Skeletal muscle tissue (tissue), 4 donors: ENCODE data around the gene DEPP1. TPM values are rescaled to one million over a fixed set of nuclear protein-coding genes. Genes with fewer than 3 reads are reported as not detected.
A peak's percentile ranks its signal among the peaks of the same experiment; 100 is the strongest.

ENCODE experiments used
- H3K27ac ChIP-seq: one replicate; pipeline ENCODE4 v1.7.0; 2013; ENCODE audit warnings: mild to moderate bottlenecking, low read depth, low read length, inconsistent platforms
- H3K27me3 ChIP-seq, 3 donors: one replicate each; pipeline ENCODE4 v1.7.0; 2013; ENCODE audit warnings: low read length in 3 of 3; ENCODE audit not compliant: control insufficient read depth in 3 of 3, insufficient read depth in 3 of 3
- H3K36me3 ChIP-seq, 3 donors: one replicate each; pipeline ENCODE4 v1.7.0; 2013; ENCODE audit warnings: low read length in 3 of 3; ENCODE audit not compliant: control insufficient read depth in 3 of 3, insufficient read depth in 3 of 3
- H3K4me1 ChIP-seq, 3 donors: one replicate each; pipeline ENCODE4 v1.7.0; 2013; ENCODE audit warnings: low read length in 3 of 3, mild to moderate bottlenecking in 3 of 3; ENCODE audit not compliant: control insufficient read depth in 3 of 3, insufficient read depth in 3 of 3
- H3K4me3 ChIP-seq, 3 donors: one replicate each; pipeline ENCODE4 v1.7.0; 2013; ENCODE audit warnings: low read length in 3 of 3
- H3K9ac ChIP-seq, 3 donors: one replicate each; pipeline ENCODE4 v1.7.0; 2013; ENCODE audit warnings: low read length in 3 of 3, mild to moderate bottlenecking in 3 of 3, moderate library complexity in 2 of 3, low read depth in 1 of 3
- H3K9me3 ChIP-seq, 3 donors: one replicate each; pipeline ENCODE4 v1.7.0; 2013; ENCODE audit warnings: low read length in 3 of 3; ENCODE audit not compliant: control insufficient read depth in 3 of 3
- total RNA-seq: library from RNA; depleted of rRNA; stranded (reverse); fragments of >200 nt; gene quantifications from one replicate; pipeline ENCODE4 v1.2.3, GENCODE V29; 2014
- donor health status: Osteomylitis.

The DEPP1 gene
- total RNA-seq, 1 donor from 2014 or later, result 12.5 TPM

GRCh38 chr10:44961230-44961571 lies 17.4 kb downstream of the DEPP1 start:
- H3K4me1 ChIP-seq, result peaks cover 68 to 80% (median 71%) of the 10 kb centered on the region in 3 donors
- H3K36me3 ChIP-seq, result peaks cover 3 to 6% (median 5%) of the 10 kb centered on the region in 3 donors
- H3K9ac ChIP-seq, result peak overlapping the region in 2 of 3 donors; percentile 51 to 75
- peak overlapping the region in 1 of 3 donors; percentile 85 for H3K4me3 ChIP-seq
- no peaks in the 10 kb centered on the region for H3K27me3 ChIP-seq
- no peak overlapping the region for H3K27ac ChIP-seq
- H3K9me3 ChIP-seq, result no peaks in the 10 kb centered on the region

DNA sequence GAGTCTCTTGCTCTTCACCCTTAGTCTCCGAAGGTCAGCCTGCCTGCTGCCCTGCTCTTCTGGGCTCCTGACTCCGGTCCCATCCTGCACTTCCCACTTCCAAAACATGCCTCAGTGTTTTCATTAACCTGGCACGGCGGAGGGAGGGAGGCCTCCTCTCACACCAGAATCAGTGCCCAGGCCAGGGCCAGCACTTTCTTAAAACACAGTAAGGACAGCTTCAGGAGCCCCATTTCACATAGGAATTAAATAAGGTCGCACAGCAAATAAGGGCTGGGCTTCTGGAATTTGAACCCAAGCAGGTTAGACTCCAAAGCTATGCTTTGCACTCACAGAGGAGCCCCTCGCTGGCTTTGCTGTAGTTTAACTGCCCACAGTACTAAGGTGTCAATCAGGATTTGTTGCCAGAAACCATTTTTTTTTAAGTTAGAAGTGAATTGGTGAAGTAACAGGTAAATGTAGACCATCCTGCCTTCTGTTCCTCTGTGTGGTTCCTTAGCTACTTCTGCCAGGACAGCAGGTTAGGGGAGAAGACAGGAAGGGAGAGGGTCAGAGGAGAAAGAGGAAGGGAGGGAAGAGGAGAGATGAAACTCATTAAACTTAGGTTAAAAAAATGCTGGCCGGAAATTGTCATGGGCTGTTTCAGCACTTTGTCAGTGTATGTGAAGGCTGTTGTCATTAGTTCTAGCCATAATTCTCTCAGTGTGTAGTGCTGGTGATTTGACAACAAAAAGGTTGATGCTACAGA lies 18.0 kb downstream of the DEPP1 start:
- peak overlapping the region; percentile 75 to 94 (median 83) for H3K9ac ChIP-seq
- H3K4me1 ChIP-seq, result peaks cover 62 to 74% (median 66%) of the 10 kb centered on the region in 3 donors
- H3K27ac ChIP-seq, result peak overlapping the region; percentile 89

DNA sequence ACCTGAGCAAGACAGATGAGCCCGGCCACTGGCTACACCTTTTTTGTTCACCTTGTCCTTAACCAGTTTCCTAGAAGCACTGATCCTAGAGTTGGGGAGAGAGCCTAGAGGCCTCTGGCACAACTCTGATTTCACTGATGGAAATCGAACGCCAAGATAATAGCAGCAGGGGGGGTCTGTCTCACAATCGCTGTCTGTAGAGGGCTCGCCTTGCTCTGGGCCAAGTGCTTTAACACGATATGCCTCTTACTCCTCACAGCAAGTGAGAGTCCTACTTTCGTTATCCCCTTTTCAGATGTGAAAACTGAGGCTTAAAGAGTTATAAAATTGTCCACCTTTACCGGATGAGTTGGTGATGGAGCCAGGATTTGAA lies 18.5 kb downstream of the DEPP1 start:
- Histone ChIP-seq H3K4me1 (peaks cover 56 to 68% (median 60%) of the 10 kb centered on the region in 3 donors), H3K27ac (peak overlapping the region; percentile 89), H3K4me3 (peak overlapping the region; percentile 85 to 95 (median 91)), H3K27me3 (no peaks in the 10 kb centered on the region), H3K9ac (peak overlapping the region; percentile 75 to 94 (median 83)), H3K9me3 (no peaks in the 10 kb centered on the region), H3K36me3 (peaks cover 3 to 14% (median 8%) of the 10 kb centered on the region in 3 donors)

More for the DNA sequence above, 18.0 kb downstream of the DEPP1 start:
- H3K36me3 ChIP-seq, result peaks cover 3 to 11% (median 7%) of the 10 kb centered on the region in 3 donors
- no peaks in the 10 kb centered on the region for H3K9me3 ChIP-seq
- H3K27me3 ChIP-seq, result no peaks in the 10 kb centered on the region
- H3K4me3 ChIP-seq, result peak overlapping the region; percentile 85 to 95 (median 91)

GRCh38 chr10:44959247-44960087 lies 19.1 kb downstream of the DEPP1 start, which contains the start of gene RASSF4:
Gene RASSF4 (plus strand): TSS chr10:44959802. CDS start chr10:44970203, 10,401 bp downstream.
- no peaks in the 10 kb centered on the region for H3K9me3 ChIP-seq
- peaks cover 3 to 14% (median 8%) of the 10 kb centered on the region in 3 donors for H3K36me3 ChIP-seq
- H3K27ac ChIP-seq, result peak within 1 kb of the TSS; percentile 89
- H3K9ac ChIP-seq, result peak within 1 kb of the TSS; percentile 82 to 94 (median 83)
- no peaks in the 10 kb centered on the region for H3K27me3 ChIP-seq
- peaks cover 50 to 62% (median 54%) of the 10 kb centered on the region in 3 donors for H3K4me1 ChIP-seq
- H3K4me3 ChIP-seq, result peak within 1 kb of the TSS; percentile 85 to 95 (median 91)

- Histone ChIP-seq H3K36me3 (peaks cover 5 to 14% (median 8%) of the 10 kb centered on the region in 3 donors), H3K9me3 (no peaks in the 10 kb centered on the region)
Observed at GRCh38 chr10:44958898-44959246, 19.7 kb downstream of the DEPP1 start.

GRCh38 chr10:44958196-44958897 lies 20.3 kb downstream of the DEPP1 start:
- Histone ChIP-seq H3K9me3 (no peaks in the 10 kb centered on the region), H3K4me1 (peaks cover 39 to 51% (median 43%) of the 10 kb centered on the region in 3 donors), H3K27ac (peak overlapping the region; percentile 70), H3K27me3 (no peaks in the 10 kb centered on the region), H3K9ac (peak overlapping the region; percentile 75 to 89 (median 82)), H3K4me3 (peak overlapping the region; percentile 80 to 91 (median 84)), H3K36me3 (peaks cover 8 to 14% (median 9%) of the 10 kb centered on the region in 3 donors)

More at GRCh38 chr10:44958898-44959246, 19.7 kb downstream of the DEPP1 start:
- Histone ChIP-seq H3K27me3 (no peaks in the 10 kb centered on the region), H3K4me1 (peaks cover 44 to 56% (median 48%) of the 10 kb centered on the region in 3 donors), H3K9ac (peak overlapping the region; percentile 75 to 89 (median 82)), H3K27ac (peak overlapping the region; percentile 70), H3K4me3 (peak overlapping the region; percentile 80 to 91 (median 84))

GRCh38 chr10:44956717-44957706 lies 21.6 kb downstream of the DEPP1 start:
- Histone ChIP-seq H3K9me3 (no peaks in the 10 kb centered on the region), H3K27ac (no peak overlapping the region), H3K4me3 (no peak overlapping the region), H3K27me3 (no peaks in the 10 kb centered on the region), H3K36me3 (peaks cover 6 to 14% (median 9%) of the 10 kb centered on the region in 3 donors), H3K4me1 (peaks cover 27 to 38% (median 29%) of the 10 kb centered on the region in 3 donors), H3K9ac (no peak overlapping the region)

GRCh38 chr10:44956226-44956625 lies 22.4 kb downstream of the DEPP1 start:
- Histone ChIP-seq H3K4me3 (no peak overlapping the region), H3K36me3 (peaks cover 6 to 14% (median 9%) of the 10 kb centered on the region in 3 donors), H3K9ac (no peak overlapping the region), H3K27me3 (no peaks in the 10 kb centered on the region), H3K9me3 (no peaks in the 10 kb centered on the region), H3K4me1 (peaks cover 22 to 30% (median 22%) of the 10 kb centered on the region in 3 donors), H3K27ac (no peak overlapping the region)
